Hematopoietic multipotent progenitor cell treated with erythropoietin and hydrocortisone succinate and interleukin-3 and kit ligand, for 6 days (in vitro differentiated cells): ENCODE data around the gene SMARCD1.
A peak's percentile ranks its signal among the peaks of the same experiment; 100 is the strongest.

ENCODE experiments used
- DNase-seq: peaks from one replicate; pipeline ENCODE4 v3.0.0-alpha.2; 2015

Gene SMARCD1

GRCh38 chr12:50104417-50105366, 19.6 kb downstream of the SMARCD1 start:
- DNase-seq: no peak

DNA sequence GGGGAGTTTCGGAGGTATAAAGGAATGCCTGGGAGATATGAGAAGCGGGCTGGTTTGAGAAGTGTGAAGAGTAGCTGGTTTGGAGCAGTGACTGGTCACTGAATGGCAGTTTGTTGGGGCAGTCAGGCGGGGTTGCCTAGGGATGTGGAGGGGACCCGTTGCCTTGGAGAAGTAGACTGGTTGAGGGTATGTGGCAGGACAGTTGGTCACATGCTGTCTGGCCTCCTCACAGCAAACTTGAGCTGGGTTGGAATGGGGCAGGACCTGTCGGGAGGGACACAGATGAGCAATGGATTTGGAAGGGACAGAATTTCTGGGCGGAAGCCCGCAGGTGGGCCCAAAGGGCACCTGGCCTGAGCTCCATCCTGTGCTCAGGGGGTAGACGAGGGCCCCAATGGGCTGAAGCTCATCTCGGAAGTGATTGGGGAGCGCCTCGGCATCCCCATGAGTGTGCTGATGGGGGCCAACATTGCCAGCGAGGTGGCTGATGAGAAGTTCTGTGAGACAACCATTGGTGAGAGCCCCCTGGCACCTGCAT, 20.8 kb downstream of the SMARCD1 start:
- DNase-seq: no peak

DNA sequence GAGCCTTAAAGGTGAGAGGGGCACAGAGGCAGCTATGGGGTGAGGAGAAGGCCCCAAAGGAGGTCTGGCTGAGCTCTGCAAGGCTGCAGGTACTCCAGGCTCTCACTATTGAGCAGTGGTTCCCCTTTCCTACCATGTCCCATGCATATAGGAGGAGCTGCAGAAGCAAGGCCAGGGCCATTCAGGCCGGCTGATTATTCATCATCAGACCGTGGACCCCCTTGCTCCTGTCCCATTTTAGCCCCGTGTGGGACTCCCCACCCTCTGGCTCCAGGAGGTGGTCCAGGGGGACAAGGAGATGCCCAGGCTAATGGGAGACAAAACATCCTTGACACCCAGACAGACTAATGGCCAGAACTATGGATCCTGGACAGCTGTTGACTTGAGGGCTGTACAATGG, 21.8 kb downstream of the SMARCD1 start:
- DNase-seq: no peak

- no peak for DNase-seq
Measured at GRCh38 chr12:50107416-50108268, 22.5 kb downstream of the SMARCD1 start.

- no peak for DNase-seq
Measured at GRCh38 chr12:50109319-50109718, 24.2 kb downstream of the SMARCD1 start.

DNA sequence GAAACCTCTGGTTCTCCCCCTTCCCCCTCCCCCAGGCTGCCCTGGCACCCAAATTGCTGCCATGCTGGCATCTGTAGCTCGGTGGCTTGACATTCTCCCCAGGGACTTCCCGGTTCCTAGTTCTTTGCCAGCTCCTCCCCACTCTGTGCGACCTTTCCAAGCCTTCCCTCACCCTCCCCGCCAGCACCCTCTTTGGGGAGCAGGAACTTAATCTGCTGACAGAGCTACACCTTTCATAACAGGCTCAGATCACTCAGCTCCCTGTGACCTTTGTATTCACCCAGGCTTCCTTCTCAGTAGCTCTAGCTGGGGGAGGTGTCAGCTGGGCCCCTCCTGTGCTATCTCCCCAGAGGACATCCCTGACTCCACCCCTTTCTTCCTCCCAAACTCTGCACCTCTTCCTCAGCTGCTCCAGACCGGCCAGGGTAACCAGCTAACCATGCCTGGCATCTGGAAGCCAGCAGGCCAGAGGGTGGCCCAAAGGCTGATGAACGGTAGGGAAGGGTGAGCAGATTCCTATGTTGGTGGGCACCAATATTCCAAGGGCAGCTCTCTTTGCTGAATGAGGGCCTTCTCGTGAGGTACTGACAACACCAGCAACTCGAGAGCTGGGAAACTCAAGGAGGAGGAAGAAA, 25.1 kb downstream of the SMARCD1 start:
- peak; percentile 47 for DNase-seq

DNA sequence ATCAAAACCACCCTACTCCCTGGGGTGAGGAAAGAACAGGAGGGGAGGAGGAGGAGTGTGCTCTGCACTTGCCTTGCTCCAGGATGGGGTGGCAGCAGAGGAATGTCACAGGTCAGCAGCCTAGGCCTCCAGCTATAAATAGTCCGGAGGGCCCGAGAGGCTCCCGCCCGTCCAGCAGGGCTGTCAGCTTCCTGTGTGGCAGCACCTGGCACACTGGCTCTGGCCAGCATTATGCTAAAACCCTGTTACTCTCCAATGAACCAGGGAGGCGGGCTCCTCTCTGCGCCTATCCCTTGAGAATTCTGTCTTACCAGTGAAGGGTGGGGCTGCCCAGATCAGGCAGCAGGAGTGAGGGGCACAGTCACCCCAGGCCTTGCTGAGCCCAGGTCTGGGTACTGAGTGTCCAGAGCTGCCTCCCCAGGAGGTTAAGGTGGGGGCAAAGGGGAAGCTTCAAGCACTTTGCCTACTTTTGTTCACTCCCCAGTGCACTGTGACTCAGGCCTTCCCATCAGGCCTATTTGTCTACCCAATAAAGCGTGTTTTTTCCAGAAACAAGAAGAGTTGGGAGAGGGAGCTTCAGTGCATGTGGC, 25.7 kb downstream of the SMARCD1 start:
- DNase-seq: no peak

DNA sequence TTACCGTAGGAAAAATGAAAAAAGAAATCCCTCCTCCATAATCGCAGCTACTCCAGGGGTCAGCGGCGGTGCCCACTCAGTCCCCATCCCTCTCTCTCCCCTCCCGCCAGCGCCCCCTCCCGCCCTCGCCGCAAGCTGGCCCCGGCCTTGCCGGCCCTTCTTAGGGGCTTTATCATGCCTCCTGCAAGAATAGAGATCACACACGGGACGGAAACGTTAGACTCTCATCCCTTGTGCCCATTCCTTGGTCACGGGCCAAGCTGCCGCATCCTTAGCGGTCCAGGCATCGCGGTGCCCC, 26.2 kb downstream of the SMARCD1 start:
- DNase-seq: no peak

DNA sequence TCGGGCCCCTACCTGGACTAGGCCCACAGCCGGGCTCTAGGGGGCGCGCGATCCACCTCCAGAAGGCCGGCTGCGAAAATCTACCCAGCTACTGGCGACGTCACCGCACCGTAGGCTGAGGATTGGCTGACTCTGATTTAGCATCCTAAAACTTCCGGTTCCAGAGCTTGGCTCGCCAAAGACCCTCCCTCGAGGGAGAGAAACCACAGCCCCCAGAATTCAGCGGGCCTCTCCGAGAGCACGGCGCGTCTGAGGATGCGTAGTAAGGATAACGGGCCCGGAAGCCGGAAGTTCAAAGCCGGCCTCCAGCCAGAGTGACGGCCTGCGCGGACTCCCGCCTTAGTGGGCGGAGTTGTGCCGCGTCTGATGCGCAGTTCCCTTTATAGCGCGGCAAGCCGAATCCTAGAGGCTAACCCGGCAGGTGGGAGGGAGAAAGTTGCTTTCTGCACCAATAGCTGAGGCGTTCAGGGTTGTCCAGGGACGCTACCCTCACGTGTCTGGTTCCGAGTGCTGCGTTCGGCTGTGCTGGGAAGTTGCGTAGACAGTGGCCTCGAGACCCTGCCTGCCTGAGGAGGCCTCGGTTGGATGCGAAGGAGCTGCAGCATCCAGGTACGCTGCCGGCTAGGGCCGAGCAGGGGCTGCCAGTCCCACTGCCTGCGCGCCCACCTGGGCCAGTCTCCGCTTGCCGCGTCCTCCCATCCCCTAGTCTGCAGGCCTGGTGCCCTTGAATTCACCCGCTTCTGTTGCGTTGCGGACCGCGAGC, 26.7 kb downstream of the SMARCD1 start, which contains the start of gene COX14:
Gene COX14, plus strand, starts transcription at position 544 of the 763 bp plus-strand sequence. CDS start 7,808 bp downstream, outside the sequence.
- peak; percentile 99 for DNase-seq

DNA sequence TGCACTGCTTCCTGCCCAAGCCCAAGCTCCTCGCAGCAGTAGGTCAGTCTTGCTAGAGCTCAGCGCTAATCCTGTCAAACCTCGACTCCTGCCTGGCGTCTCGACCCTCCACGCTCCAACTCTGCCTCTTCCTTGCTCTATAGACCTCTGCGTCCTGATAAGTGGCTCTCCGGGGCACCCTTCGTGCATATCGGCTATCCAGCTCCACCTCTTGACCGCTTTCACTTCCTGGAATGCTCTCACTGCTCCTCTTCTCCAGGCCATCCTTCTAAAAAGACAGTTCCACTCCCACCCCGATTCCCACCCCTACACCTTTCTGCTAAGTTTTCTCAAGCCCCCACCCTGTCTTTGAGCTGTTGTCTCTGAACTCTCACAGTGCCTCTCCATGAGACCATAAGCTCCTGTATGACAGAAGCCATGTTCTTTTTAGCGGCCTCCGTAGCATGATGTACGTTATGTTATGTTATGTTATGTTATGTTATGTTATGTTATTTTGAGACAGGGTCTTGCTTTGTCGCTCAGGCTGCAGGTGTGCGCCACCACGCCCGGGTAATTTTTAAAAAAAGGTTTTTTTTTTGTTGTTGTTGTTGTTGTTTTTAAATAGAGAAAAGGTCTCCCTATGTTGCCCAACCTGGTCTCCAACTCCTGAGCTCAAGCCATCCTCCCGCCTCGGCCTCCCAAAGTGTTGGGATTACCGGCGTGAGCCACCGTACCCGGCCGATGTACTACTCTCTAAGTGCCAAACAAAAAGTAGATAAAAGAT, 27.5 kb downstream of the SMARCD1 start:
- DNase-seq: peak; percentile 73

DNA sequence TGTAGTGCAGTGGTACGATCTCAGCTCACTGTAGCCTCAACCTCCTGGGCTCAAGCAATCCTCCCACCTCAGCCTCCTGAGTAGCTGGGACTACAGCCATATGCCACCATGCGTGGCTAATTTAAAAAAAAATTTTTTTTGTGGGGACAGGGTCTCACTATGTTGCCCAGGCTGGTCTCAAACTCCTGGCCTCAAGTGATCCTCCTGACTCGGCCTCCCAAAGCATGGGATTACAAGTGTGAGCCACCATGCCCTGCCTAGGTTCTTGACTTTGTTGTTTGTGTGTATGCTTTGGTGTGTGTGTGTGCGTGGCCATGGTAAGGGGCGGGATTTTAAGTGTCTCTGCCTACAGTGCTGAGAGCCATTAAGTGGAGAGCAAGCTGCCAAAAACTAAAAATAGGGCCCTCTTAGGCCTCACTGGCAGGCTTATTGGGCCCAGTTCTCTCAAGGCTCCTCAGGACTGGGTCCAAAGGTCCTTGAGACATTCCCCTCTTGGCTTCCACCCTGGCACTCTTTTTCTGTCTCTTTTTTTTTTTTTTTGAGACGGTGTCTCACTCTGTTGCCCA, 32.0 kb downstream of the SMARCD1 start:
- no peak for DNase-seq

DNA sequence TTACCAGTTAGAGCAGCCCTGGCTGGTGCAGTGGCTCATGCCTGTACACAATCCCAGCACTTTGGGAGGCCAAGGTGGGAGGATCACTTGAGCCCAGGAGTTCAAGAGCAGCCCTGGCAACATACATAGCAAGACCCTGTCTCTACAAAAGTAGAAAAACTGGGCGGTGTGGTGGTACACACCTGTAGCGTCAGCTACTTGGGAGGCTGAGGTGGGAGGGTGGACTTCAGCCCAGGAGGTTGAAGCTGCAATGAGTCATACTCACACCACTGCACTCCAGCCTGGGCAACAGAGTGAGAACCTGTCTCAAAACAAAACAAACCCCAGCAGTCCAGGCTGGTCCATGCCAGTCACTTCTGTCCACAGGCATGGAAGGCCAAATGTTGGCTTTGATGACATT, 34.2 kb downstream of the SMARCD1 start:
- no peak for DNase-seq

DNA sequence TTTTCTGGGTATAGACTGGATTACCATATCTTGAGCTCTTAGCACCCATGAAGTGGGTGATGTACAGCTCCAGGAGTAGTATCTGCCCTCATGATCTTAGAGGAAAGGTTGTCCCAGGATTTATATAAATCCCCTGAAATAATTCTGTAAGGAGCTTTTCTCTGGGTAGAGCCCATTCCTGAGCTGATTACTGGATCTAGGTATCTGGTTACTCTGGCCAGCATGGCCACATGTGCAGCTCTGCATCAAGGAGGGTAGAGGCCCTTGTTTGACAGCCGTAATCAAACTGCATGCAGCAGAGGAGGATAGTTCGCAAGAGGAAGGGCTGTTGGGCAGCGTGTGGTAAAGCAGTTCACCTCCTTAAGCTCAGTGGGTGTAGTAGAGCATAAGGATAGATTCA, 35.4 kb downstream of the SMARCD1 start:
- DNase-seq: no peak

- DNase-seq: no peak
Measured at GRCh38 chr12:50120953-50121352, 35.8 kb downstream of the SMARCD1 start.

GRCh38 chr12:50121641-50122040, 36.5 kb downstream of the SMARCD1 start:
- DNase-seq: no peak

- no peak for DNase-seq
Measured at GRCh38 chr12:50123203-50123602, 38.1 kb downstream of the SMARCD1 start.

- DNase-seq: no peak
Measured at GRCh38 chr12:50127546-50127945, 42.4 kb downstream of the SMARCD1 start.

DNA sequence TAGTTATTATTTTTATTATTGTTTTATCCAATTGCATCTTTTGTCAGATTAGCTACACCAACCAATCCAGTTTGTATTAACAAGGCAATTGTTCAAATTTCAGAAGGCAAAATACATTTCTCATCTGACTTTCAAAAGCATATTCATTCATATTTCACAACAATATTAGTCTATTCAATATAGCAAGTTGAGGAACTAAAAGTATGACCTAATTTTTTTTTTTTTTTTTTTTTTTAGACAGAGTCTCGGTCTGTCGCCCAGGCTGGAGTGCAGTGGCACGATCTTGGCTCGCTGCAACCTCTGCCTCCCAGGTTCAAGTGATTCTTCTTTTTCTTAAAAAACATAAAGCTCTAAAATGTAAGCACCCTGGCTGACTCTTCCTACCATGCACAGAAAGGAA, 44.1 kb downstream of the SMARCD1 start:
- no peak for DNase-seq

- DNase-seq: peak; percentile 79
Measured at GRCh38 chr12:50132505-50133135, 47.5 kb downstream of the SMARCD1 start.

GRCh38 chr12:50142993-50143392, 57.9 kb downstream of the SMARCD1 start:
- DNase-seq: no peak
